CD4-positive, CD25-positive, alpha-beta regulatory T cell (primary cell): ENCODE data around the gene ADAM12. TPM values are rescaled to one million over a fixed set of nuclear protein-coding genes. Genes with fewer than 3 reads are reported as not detected.

Source experiments
- ATAC-seq, 2 donors: fragments of 150-1000 bp; cut with Tn5 transposase; one replicate each; pipeline ENCODE4 v1.10.0; 2021; ENCODE audit warnings: low read depth in 2 of 2, moderate number of reproducible peaks in 2 of 2, moderate library complexity in 1 of 2
- DNase-seq, 3 donors: peaks; one replicate each; pipeline versions ENCODE4 v3.0.0 to v3.0.0-alpha.2; 2012 to 2022; ENCODE audit warnings: mixed read lengths in 1 of 3
- H3K27ac ChIP-seq: one replicate; pipeline ENCODE4 v1.7.0; 2013; ENCODE audit warnings: mild to moderate bottlenecking, low read length; ENCODE audit not compliant: insufficient read depth, poor library complexity, severe bottlenecking
- H3K27me3 ChIP-seq: one replicate; pipeline ENCODE4 v1.7.0; 2013; ENCODE audit warnings: low read length; ENCODE audit not compliant: control insufficient read depth, insufficient read depth
- H3K36me3 ChIP-seq: one replicate; pipeline ENCODE4 v1.7.0; 2013; ENCODE audit warnings: mild to moderate bottlenecking, low read length, moderate library complexity; ENCODE audit not compliant: control insufficient read depth, insufficient read depth
- H3K4me1 ChIP-seq: 2 replicates; pipeline ENCODE4 v1.7.0; 2013; ENCODE audit warnings: mild to moderate bottlenecking, low read length; ENCODE audit not compliant: insufficient read depth, control insufficient read depth, poor library complexity, severe bottlenecking
- H3K4me3 ChIP-seq: one replicate; pipeline ENCODE4 v1.7.0; 2013; ENCODE audit warnings: low read depth, mild to moderate bottlenecking, low read length, moderate library complexity
- H3K9me3 ChIP-seq, 2 experiments: 1 replicate in 1 of 2; 2 replicates in 1 of 2; pipeline ENCODE4 v1.7.0; 2013; ENCODE audit warnings: low read length in 2 of 2, mild to moderate bottlenecking in 1 of 2, moderate library complexity in 1 of 2; ENCODE audit not compliant: control insufficient read depth in 2 of 2
- H3K27ac Mint-ChIP-seq, 3 donors: one replicate each; pipeline ENCODE4 v1.8.0; 2020 to 2022; ENCODE audit warnings: mild to moderate bottlenecking in 3 of 3, mixed read lengths in 3 of 3, moderate library complexity in 2 of 3
- H3K27me3 Mint-ChIP-seq: one replicate; pipeline ENCODE4 v1.8.0; 2022; ENCODE audit warnings: mild to moderate bottlenecking, mixed read lengths
- H3K36me3 Mint-ChIP-seq: one replicate; pipeline ENCODE4 v1.8.0; 2020; ENCODE audit warnings: mixed read lengths
- H3K4me1 Mint-ChIP-seq, 4 donors: one replicate each; pipeline ENCODE4 v1.8.0; 2020 to 2022; ENCODE audit warnings: mixed read lengths in 4 of 4, mild to moderate bottlenecking in 1 of 4
- H3K4me3 Mint-ChIP-seq, 4 donors: one replicate each; pipeline ENCODE4 v1.8.0; 2020 to 2022; ENCODE audit warnings: mild to moderate bottlenecking in 4 of 4, mixed read lengths in 4 of 4, moderate library complexity in 3 of 4
- H3K9me3 Mint-ChIP-seq, 7 donors: one replicate each; pipeline ENCODE4 v1.8.0; 2020 to 2022; ENCODE audit warnings: mixed read lengths in 7 of 7, mild to moderate bottlenecking in 3 of 7, moderate library complexity in 2 of 7
- polyA plus RNA-seq, 4 donors: library from polyadenylated mRNA; unstranded; fragments of 300-500 nt; fragmentation: Illumina TruSeq; gene quantifications; one replicate each; pipeline ENCODE4 v1.2.3, GENCODE V29; 2021
- total RNA-seq: library from RNA; stranded (reverse); gene quantifications from one replicate; pipeline ENCODE4 v1.2.3, GENCODE V29; 2022

Gene ADAM12
- total and polyA plus RNA-seq, 5 donors from 2014 or later, result 1.3 to 3.8 (median 1.9) TPM

- ATAC-seq, result no peak
- no peaks in the 10 kb centered on the region for H3K4me1 Mint-ChIP-seq
- no peak for DNase-seq
- no peak overlapping the region for H3K4me3 Mint-ChIP-seq
- H3K9me3 Mint-ChIP-seq, result no peaks in the 10 kb centered on the region
- H3K27ac ChIP-seq, result no peak overlapping the region
- H3K36me3 Mint-ChIP-seq, result no peaks in the 10 kb centered on the region
- H3K4me3 ChIP-seq, result no peak overlapping the region
- H3K27me3 ChIP-seq, result no peaks in the 10 kb centered on the region
- H3K36me3 ChIP-seq, result no peaks in the 10 kb centered on the region
- no peaks in the 10 kb centered on the region for H3K9me3 ChIP-seq
- H3K27ac Mint-ChIP-seq, result no peak overlapping the region
- H3K4me1 ChIP-seq, result no peaks in the 10 kb centered on the region
- H3K27me3 Mint-ChIP-seq, result no peaks in the 10 kb centered on the region
Measured at GRCh38 chr10:126060261-126060931, 327.9 kb downstream of the ADAM12 start.

GRCh38 chr10:126059076-126059826, 329.0 kb downstream of the ADAM12 start:
- Mint-ChIP-seq H3K4me3 (no peak overlapping the region), H3K9me3 (no peaks in the 10 kb centered on the region), H3K36me3 (no peaks in the 10 kb centered on the region), H3K27me3 (no peaks in the 10 kb centered on the region), H3K27ac (no peak overlapping the region), H3K4me1 (no peaks in the 10 kb centered on the region)
- no peak overlapping the region for H3K27ac ChIP-seq
- no peaks in the 10 kb centered on the region for H3K36me3 ChIP-seq
- H3K27me3 ChIP-seq, result no peaks in the 10 kb centered on the region
- no peaks in the 10 kb centered on the region for H3K9me3 ChIP-seq
- no peaks in the 10 kb centered on the region for H3K4me1 ChIP-seq
- H3K4me3 ChIP-seq, result no peak overlapping the region
- ATAC-seq (no peak), DNase-seq (no peak)

GRCh38 chr10:126058507-126058906, 329.8 kb downstream of the ADAM12 start:
- no peaks in the 10 kb centered on the region for H3K4me1 ChIP-seq
- H3K9me3 ChIP-seq, result no peaks in the 10 kb centered on the region
- no peaks in the 10 kb centered on the region for H3K36me3 ChIP-seq
- peak overlapping the region in 1 of 3 donors; percentile 17 for H3K27ac Mint-ChIP-seq
- ATAC-seq, result no peak
- H3K27me3 ChIP-seq, result no peaks in the 10 kb centered on the region
- H3K4me3 Mint-ChIP-seq, result no peak overlapping the region
- H3K4me1 Mint-ChIP-seq, result no peaks in the 10 kb centered on the region
- no peaks in the 10 kb centered on the region for H3K36me3 Mint-ChIP-seq
- H3K27ac ChIP-seq, result no peak overlapping the region
- no peak for DNase-seq
- H3K4me3 ChIP-seq, result no peak overlapping the region
- no peaks in the 10 kb centered on the region for H3K27me3 Mint-ChIP-seq
- no peaks in the 10 kb centered on the region for H3K9me3 Mint-ChIP-seq

- Mint-ChIP-seq H3K27ac (peak overlapping the region in 2 of 3 donors; percentile 5 to 17), H3K27me3 (no peaks in the 10 kb centered on the region)
- no peak for ATAC-seq
Measured at GRCh38 chr10:126058104-126058503, 330.2 kb downstream of the ADAM12 start.

GRCh38 chr10:126057494-126057893, 330.8 kb downstream of the ADAM12 start:
- ATAC-seq (no peak), DNase-seq (no peak)
- Histone ChIP-seq H3K27me3 (no peaks in the 10 kb centered on the region), H3K27ac (no peak overlapping the region), H3K36me3 (no peaks in the 10 kb centered on the region), H3K4me1 (no peaks in the 10 kb centered on the region), H3K4me3 (no peak overlapping the region), H3K9me3 (no peaks in the 10 kb centered on the region)
- Mint-ChIP-seq H3K4me1 (no peaks in the 10 kb centered on the region), H3K27me3 (no peaks in the 10 kb centered on the region), H3K4me3 (no peak overlapping the region), H3K36me3 (no peaks in the 10 kb centered on the region), H3K27ac (no peak overlapping the region), H3K9me3 (peaks cover 0 to 2% (median 0%) of the 10 kb centered on the region in 7 donors)

More at GRCh38 chr10:126058104-126058503, 330.2 kb downstream of the ADAM12 start:
- Histone ChIP-seq H3K4me3 (no peak overlapping the region), H3K4me1 (no peaks in the 10 kb centered on the region), H3K36me3 (no peaks in the 10 kb centered on the region), H3K9me3 (no peaks in the 10 kb centered on the region), H3K27ac (no peak overlapping the region), H3K27me3 (no peaks in the 10 kb centered on the region)
- Mint-ChIP-seq H3K4me1 (no peaks in the 10 kb centered on the region), H3K36me3 (no peaks in the 10 kb centered on the region), H3K4me3 (no peak overlapping the region), H3K9me3 (no peaks in the 10 kb centered on the region)
- DNase-seq, result no peak

GRCh38 chr10:126054191-126054590, 334.1 kb downstream of the ADAM12 start:
- Histone ChIP-seq H3K4me3 (no peak overlapping the region), H3K9me3 (no peaks in the 10 kb centered on the region), H3K4me1 (no peaks in the 10 kb centered on the region), H3K27me3 (no peaks in the 10 kb centered on the region), H3K27ac (no peak overlapping the region), H3K36me3 (no peaks in the 10 kb centered on the region)
- peaks cover 0 to 2% (median 0%) of the 10 kb centered on the region in 7 donors for H3K9me3 Mint-ChIP-seq
- ATAC-seq, result no peak
- peaks cover 0 to 2% (median 0%) of the 10 kb centered on the region in 4 donors for H3K4me1 Mint-ChIP-seq
- H3K36me3 Mint-ChIP-seq, result no peaks in the 10 kb centered on the region
- no peak for DNase-seq
- H3K27ac Mint-ChIP-seq, result no peak overlapping the region
- H3K27me3 Mint-ChIP-seq, result no peaks in the 10 kb centered on the region
- no peak overlapping the region for H3K4me3 Mint-ChIP-seq

GRCh38 chr10:126052171-126052570, 336.1 kb downstream of the ADAM12 start:
- no peak for DNase-seq
- Histone ChIP-seq H3K27me3 (no peaks in the 10 kb centered on the region), H3K4me1 (no peaks in the 10 kb centered on the region), H3K9me3 (no peaks in the 10 kb centered on the region), H3K36me3 (no peaks in the 10 kb centered on the region), H3K4me3 (no peak overlapping the region), H3K27ac (no peak overlapping the region)
- H3K9me3 Mint-ChIP-seq, result peaks cover 0 to 6% (median 0%) of the 10 kb centered on the region in 7 donors
- peaks cover 0 to 5% (median under 1%) of the 10 kb centered on the region in 4 donors for H3K4me1 Mint-ChIP-seq
- no peak overlapping the region for H3K4me3 Mint-ChIP-seq
- H3K27me3 Mint-ChIP-seq, result no peaks in the 10 kb centered on the region
- no peaks in the 10 kb centered on the region for H3K36me3 Mint-ChIP-seq
- no peak overlapping the region for H3K27ac Mint-ChIP-seq
- no peak for ATAC-seq
